Measurements from ENCODE around the gene PROS1. TPM values are rescaled to one million over a fixed set of nuclear protein-coding genes. Genes with fewer than 3 reads are reported as not detected.
"Not testable (repeated sequence)": the region's sequence is repeated elsewhere in the genome, so short reads cannot be mapped to it uniquely, and the experiment has no call there.

Gene PROS1
- total RNA-seq, 1 experiment from 2014 or later, result 1.3 TPM

- Mint-ChIP-seq H3K27me3 (ENCODE audit: low read depth) (peaks cover 5% of the 10 kb centered on the region; the same call in 1 of the 2 replicates), H3K36me3 (ENCODE audit: insufficient read depth in 1 of 3, low read depth in 3 of 3) (peaks cover 2 to 12% (median 5%) of the 10 kb centered on the region in 3 experiments; a peak in 6 of 7 replicates), H3K4me1 (no peaks in the 10 kb centered on the region), H3K9me3 (peaks cover 75 to 83% of the 10 kb centered on the region in 2 experiments), H3K4me3 (no peak overlapping the region), H3K27ac (no peak overlapping the region)
- Histone ChIP-seq H3K23me2 (ENCODE audit: insufficient read length, low read depth, low read length, poor library complexity, severe bottlenecking) (no peaks in the 10 kb centered on the region), H3K56ac (ENCODE audit: insufficient read length, low read depth, low read length) (no peak overlapping the region), H3K14ac (ENCODE audit: insufficient read depth, low read length) (no peak overlapping the region), H3K9me3 (ENCODE audit: control insufficient read depth, low read depth, low read length) (peaks cover 34% of the 10 kb centered on the region), H4K5ac (ENCODE audit: insufficient read length, low read depth, low read length) (no peak overlapping the region), H3K27ac (ENCODE audit: insufficient read length, low read depth, low read length) (no peak overlapping the region), H3K18ac (ENCODE audit: insufficient read length, low read depth, low read length) (no peak overlapping the region), H2BK20ac (ENCODE audit: low read depth, low read length, poor library complexity, severe bottlenecking) (no peak overlapping the region), H2BK120ac (ENCODE audit: low read depth, low read length, poor library complexity, severe bottlenecking) (no peak overlapping the region), H2AK5ac (ENCODE audit: insufficient read length, low read length) (no peak overlapping the region), H2BK15ac (ENCODE audit: low read depth, low read length) (no peak overlapping the region), H3T11ph (ENCODE audit: low read length) (no peak overlapping the region), H2AFZ (ENCODE audit: low read length) (no peak overlapping the region), H3K4me1 (ENCODE audit: insufficient read depth, low read length) (no peaks in the 10 kb centered on the region), H3K23ac (ENCODE audit: insufficient read length, low read depth, low read length) (no peak overlapping the region), H4K20me1 (ENCODE audit: control insufficient read depth, insufficient read depth, insufficient read length) (no peaks in the 10 kb centered on the region), H3K4ac (ENCODE audit: low read depth, low read length) (no peak overlapping the region), H3K4me2 (ENCODE audit: insufficient read depth, insufficient read length, low read length) (no peak overlapping the region), H3K79me1 (ENCODE audit: insufficient read depth, low read depth, low read length, poor library complexity, severe bottlenecking) (no peaks in the 10 kb centered on the region), H3K79me2 (ENCODE audit: insufficient read depth, low read length) (no peaks in the 10 kb centered on the region), H2BK5ac (ENCODE audit: insufficient read length, low read length) (no peak overlapping the region), H2BK12ac (ENCODE audit: insufficient read length, low read depth, low read length) (no peak overlapping the region), H4K91ac (ENCODE audit: insufficient read length, low read depth, low read length) (no peak overlapping the region), H3K27me3 (ENCODE audit: insufficient read depth, low read length) (no peaks in the 10 kb centered on the region), H4K8ac (replicated peaks; ENCODE audit: insufficient read length, low read depth, low read length) (no peak overlapping the region), H3K9ac (ENCODE audit: extremely low read depth, insufficient read length, low read length) (no peak overlapping the region)
- TF ChIP-seq CTCF (conservative IDR thresholded peaks at IDR 0.05), result no peak
- DNase-seq, result no peak
- no CpG with 5 or more reads among the region's 1 CpG for WGBS (ENCODE audit: extremely low coverage, insufficient read length, low lambda C conversion rate)
Measured at GRCh38 chr3:93904568-93904967, 69.1 kb downstream of the PROS1 start.

DNA sequence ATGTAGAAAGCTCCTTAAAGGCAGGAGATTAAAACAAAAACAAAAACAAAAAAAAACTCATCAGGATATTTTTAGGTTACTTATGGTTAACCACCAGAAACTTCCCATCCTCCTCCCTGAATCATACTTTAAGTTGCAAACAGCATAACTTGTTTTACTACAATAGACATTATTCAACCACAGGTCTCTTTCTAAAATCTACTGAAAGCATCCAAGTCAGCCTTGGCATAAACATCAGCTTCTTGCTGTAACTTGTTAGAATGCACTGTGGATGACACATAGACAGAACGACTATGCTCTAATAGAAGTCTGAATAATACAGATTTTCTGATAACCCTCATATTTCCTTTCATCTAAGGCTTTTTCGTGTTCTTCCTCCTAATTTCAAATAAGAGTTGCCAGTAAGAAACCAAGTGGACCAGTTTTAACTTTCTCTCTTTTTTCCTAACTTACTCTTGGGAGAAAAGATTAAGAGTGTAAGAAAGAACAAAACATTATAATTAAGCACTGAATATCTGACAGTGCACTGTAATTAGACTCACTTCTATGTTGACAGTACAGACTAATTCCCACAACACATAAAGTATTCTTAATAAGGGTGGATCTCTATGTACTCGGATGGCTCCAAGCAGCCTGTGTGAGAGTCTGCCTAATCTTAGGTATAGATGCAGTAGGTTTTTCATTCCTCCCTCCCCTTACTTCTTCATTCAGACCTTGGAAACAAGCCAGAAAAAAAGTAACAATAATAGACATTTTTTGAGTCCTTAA lies 95.3 kb downstream of the PROS1 start:
- not testable (repeated sequence) for H2BK12ac ChIP-seq (ENCODE audit: insufficient read length, low read depth, low read length); H3K27me3 Mint-ChIP-seq (ENCODE audit: low read depth); H3K79me1 ChIP-seq (ENCODE audit: insufficient read depth, low read depth, low read length, poor library complexity, severe bottlenecking); H3K56ac ChIP-seq (ENCODE audit: insufficient read length, low read depth, low read length); H3K4me3 Mint-ChIP-seq; H2AFZ ChIP-seq (ENCODE audit: low read length); H4K20me1 ChIP-seq (ENCODE audit: control insufficient read depth, insufficient read depth, insufficient read length); H3K14ac ChIP-seq (ENCODE audit: insufficient read depth, low read length); H3K23me2 ChIP-seq (ENCODE audit: insufficient read length, low read depth, low read length, poor library complexity, severe bottlenecking); H4K8ac ChIP-seq (replicated peaks; ENCODE audit: insufficient read length, low read depth, low read length); H3K4me1 Mint-ChIP-seq; H3K18ac ChIP-seq (ENCODE audit: insufficient read length, low read depth, low read length); H3K9ac ChIP-seq (ENCODE audit: extremely low read depth, insufficient read length, low read length); H4K91ac ChIP-seq (ENCODE audit: insufficient read length, low read depth, low read length); H2AK5ac ChIP-seq (ENCODE audit: insufficient read length, low read length); H3K4me1 ChIP-seq (ENCODE audit: insufficient read depth, low read length); H4K5ac ChIP-seq (ENCODE audit: insufficient read length, low read depth, low read length); H2BK5ac ChIP-seq (ENCODE audit: insufficient read length, low read length); H3K4me2 ChIP-seq (ENCODE audit: insufficient read depth, insufficient read length, low read length); H3K23ac ChIP-seq (ENCODE audit: insufficient read length, low read depth, low read length); H3K27me3 ChIP-seq (ENCODE audit: insufficient read depth, low read length); H2BK15ac ChIP-seq (ENCODE audit: low read depth, low read length); H2BK20ac ChIP-seq (ENCODE audit: low read depth, low read length, poor library complexity, severe bottlenecking); H3T11ph ChIP-seq (ENCODE audit: low read length); H3K27ac ChIP-seq (ENCODE audit: insufficient read length, low read depth, low read length); DNase-seq; H2BK120ac ChIP-seq (ENCODE audit: low read depth, low read length, poor library complexity, severe bottlenecking); H3K27ac Mint-ChIP-seq; H3K79me2 ChIP-seq (ENCODE audit: insufficient read depth, low read length); H3K4ac ChIP-seq (ENCODE audit: low read depth, low read length)
- peaks cover 21% of the 10 kb centered on the region for H3K9me3 ChIP-seq (ENCODE audit: control insufficient read depth, low read depth, low read length)
- H3K9me3 Mint-ChIP-seq, result peaks cover 75 to 87% of the 10 kb centered on the region in 2 experiments
- H3K36me3 Mint-ChIP-seq (ENCODE audit: insufficient read depth in 1 of 3, low read depth in 3 of 3), result peaks cover 6 to 29% (median 7%) of the 10 kb centered on the region in 3 experiments; a peak in 4 of 7 replicates
- no CpG with 5 or more reads among the region's 3 CpGs for WGBS (ENCODE audit: extremely low coverage, insufficient read length, low lambda C conversion rate)

Data from H9 (cell line).